Endothelial cell of umbilical vein (primary cell): ENCODE measurements around the gene PLCXD1.

Experiments
- EZH2 ChIP-seq: IDR thresholded peaks from 2 replicates; pipeline ENCODE4 v1.6.1; 2012; ENCODE audit warnings: borderline replicate concordance, low read depth, mild to moderate bottlenecking, moderate library complexity, low read length, inconsistent platforms; ENCODE audit not compliant: severe bottlenecking
- TF ChIP-seq, protein P1 (sequence below), 2 donors: IDR thresholded peaks; 1 replicate in 1 of 2; 2 replicates in 1 of 2; pipeline ENCODE4 v1.5.1; 2011; ENCODE audit warnings: low read length in 2 of 2, mild to moderate bottlenecking in 2 of 2, moderate library complexity in 2 of 2, control low read depth in 1 of 2, inconsistent platforms in 1 of 2, low read depth in 1 of 2; ENCODE audit not compliant: insufficient read depth in 1 of 2; ENCODE audit errors: extremely low read depth in 1 of 2

GRCh38 chrX:259692-260355 is 21.4 kb upstream of the PLCXD1 start:
- TF ChIP-seq EZH2, result no peak
- TF ChIP-seq, protein P1, sequence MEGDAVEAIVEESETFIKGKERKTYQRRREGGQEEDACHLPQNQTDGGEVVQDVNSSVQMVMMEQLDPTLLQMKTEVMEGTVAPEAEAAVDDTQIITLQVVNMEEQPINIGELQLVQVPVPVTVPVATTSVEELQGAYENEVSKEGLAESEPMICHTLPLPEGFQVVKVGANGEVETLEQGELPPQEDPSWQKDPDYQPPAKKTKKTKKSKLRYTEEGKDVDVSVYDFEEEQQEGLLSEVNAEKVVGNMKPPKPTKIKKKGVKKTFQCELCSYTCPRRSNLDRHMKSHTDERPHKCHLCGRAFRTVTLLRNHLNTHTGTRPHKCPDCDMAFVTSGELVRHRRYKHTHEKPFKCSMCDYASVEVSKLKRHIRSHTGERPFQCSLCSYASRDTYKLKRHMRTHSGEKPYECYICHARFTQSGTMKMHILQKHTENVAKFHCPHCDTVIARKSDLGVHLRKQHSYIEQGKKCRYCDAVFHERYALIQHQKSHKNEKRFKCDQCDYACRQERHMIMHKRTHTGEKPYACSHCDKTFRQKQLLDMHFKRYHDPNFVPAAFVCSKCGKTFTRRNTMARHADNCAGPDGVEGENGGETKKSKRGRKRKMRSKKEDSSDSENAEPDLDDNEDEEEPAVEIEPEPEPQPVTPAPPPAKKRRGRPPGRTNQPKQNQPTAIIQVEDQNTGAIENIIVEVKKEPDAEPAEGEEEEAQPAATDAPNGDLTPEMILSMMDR (IDR thresholded peaks at IDR 0.05; ENCODE audit: extremely low read depth in 1 of 2, insufficient read depth in 1 of 2, low read depth in 1 of 2, low read length in 2 of 2), result no peak
